Gastrocnemius medialis (tissue), 4 donors: ENCODE data around the gene SEMA5B.

ENCODE experiments used
- CTCF ChIP-seq, 5 experiments: fragments of 450-650 bp in 3 of 5; fragments of 200-600 bp in 2 of 5; sonication (generic) in 2 of 5; IDR thresholded peaks in 4 of 5; conservative IDR thresholded peaks in 1 of 5; 1 replicate in 4 of 5; 2 replicates in 1 of 5; pipeline ENCODE4 v1.5.1; 2016 to 2019; ENCODE audit warnings: antibody characterized with exemption in 5 of 5, mild to moderate bottlenecking in 3 of 5, moderate library complexity in 3 of 5
- POLR2A ChIP-seq, 2 donors: fragments of 450-650 bp; IDR thresholded peaks; one replicate each; pipeline ENCODE4 v1.6.1; 2017; ENCODE audit warnings: antibody characterized with exemption in 2 of 2, mild to moderate bottlenecking in 2 of 2, moderate library complexity in 2 of 2

- TF ChIP-seq CTCF (IDR thresholded peaks at IDR 0.05 in 4 of 5, conservative IDR thresholded peaks at IDR 0.05 in 1 of 5), result no peak
- TF ChIP-seq POLR2A (IDR thresholded peaks at IDR 0.05), result no peak
Measured at GRCh38 chr3:123037015-123037375, 9.4 kb upstream of the SEMA5B start.
